Vagina (tissue), 2 donors: Measurements from ENCODE around the gene AGAP9.

Experiments used
- CTCF ChIP-seq, 3 experiments: fragments of 450-650 bp in 2 of 3; fragments of 200-600 bp in 1 of 3; sonication (generic) in 1 of 3; IDR thresholded peaks; one replicate each; pipeline ENCODE4 v1.5.1; 2017 to 2019; ENCODE audit warnings: antibody characterized with exemption in 3 of 3, mild to moderate bottlenecking in 2 of 3, moderate library complexity in 2 of 3
- POLR2AphosphoS5 ChIP-seq, 2 donors: sonication (generic); formaldehyde crosslinking; IDR thresholded peaks; one replicate each; pipeline ENCODE4 v1.9.0; 2017; ENCODE audit warnings: antibody characterized with exemption in 2 of 2, mild to moderate bottlenecking in 2 of 2, low read depth in 1 of 2; ENCODE audit not compliant: insufficient read depth in 1 of 2

GRCh38 chr10:47454008-47454779 lies 69.2 kb downstream of the AGAP9 start:
- no peak for TF ChIP-seq CTCF (IDR thresholded peaks at IDR 0.05)
- no peak for TF ChIP-seq POLR2AphosphoS5 (IDR thresholded peaks at IDR 0.05; ENCODE audit: insufficient read depth in 1 of 2, low read depth in 1 of 2)
